ENCODE data around the gene TIGD6.

DNA sequence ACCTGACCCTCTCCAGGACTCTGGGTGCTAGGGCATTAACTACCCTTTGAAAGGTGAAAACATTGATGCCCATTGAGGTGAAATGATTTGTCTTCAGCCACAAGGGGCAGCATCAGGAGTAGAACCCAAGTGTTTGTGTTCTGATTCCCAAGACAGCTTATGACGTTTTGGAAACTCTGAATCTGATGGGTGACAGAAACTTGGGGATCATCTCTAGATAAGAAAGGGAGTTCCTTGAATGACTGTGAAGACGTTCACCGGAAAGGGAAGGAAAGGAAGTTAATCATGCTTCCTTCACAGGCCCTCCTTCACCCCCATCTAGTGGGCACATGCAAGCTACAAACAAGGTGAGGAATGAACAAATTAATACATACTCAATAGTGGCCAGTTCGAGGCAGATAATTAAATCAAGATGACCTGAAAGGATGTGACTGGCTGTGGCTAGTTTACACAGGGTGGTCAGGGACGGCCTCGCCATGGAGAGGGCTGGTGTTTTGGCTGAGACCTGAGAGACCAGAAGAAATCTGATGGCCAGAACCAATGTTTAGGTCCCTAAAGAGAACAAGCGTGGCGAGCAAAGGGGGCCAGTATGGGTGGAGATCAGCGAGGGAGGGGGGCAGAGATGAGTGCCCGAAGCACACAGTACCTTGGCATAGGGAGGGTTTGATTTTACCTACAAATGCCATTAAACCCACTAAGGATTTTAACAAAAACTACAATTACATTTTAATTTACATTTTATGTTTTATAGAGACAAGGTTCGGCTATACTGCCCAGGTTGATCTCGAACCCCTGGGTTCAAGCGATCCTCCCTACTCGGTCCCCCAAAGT lies 40.8 kb downstream of the TIGD6 start:
- peak in 5 of 6 experiments; percentile 52 to 72 (median 66) for TF ChIP-seq CTCF (IDR thresholded peaks at IDR 0.05)
- no peak for TF ChIP-seq POLR2A (IDR thresholded peaks at IDR 0.05)
